ENCODE measurements around the gene HECTD4.

DNA sequence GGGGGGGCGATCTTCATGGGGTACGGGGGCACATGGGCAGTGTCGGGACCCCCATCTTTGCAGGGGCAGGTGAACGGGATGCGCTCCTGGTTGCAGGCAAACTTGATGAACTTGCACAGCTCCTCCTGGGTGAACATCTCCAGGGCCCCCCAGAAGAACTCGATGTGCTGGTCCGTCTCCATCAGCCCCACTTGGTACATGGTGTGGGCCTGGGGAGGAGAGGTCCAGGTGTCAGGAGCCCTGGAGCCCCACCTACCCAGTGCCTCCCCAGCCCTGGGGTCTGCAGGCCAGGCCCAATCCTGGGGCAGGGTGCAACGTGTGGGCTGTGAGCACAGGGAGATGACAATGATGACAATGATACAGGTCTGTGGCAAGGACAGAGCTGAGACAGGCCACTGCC lies 219.2 kb downstream of the HECTD4 start:
- TF ChIP-seq POLR2A (IDR thresholded peaks at IDR 0.05; ENCODE audit: low read length) = no peak
- TF ChIP-seq GATA1 (IDR thresholded peaks at IDR 0.05; ENCODE audit: low read depth, low read length) = no peak

Data from erythroblast (primary cell).